ENCODE data around the gene PPDPF.

Gene PPDPF

DNA sequence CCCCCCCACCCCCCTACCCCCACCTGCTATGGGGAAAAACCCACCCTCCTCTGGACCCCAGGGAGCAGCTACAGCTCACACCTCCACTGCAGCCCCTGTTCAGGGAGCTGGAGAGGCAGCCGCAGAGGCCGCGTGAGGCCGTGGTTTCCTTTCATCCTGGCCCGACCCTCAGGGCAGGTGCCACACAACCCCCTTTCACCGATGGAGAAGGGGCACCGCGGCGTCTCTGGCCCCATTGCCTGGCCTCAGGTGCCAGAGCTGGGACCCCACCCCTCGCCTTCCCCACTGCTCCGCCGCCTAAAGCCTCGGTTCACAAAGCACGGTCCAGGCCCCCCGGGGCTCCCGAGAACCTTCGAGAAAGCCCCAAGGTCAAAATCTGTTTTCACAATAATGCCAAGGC, 36.3 kb upstream of the PPDPF start:
- no peak overlapping the region for H3K27ac ChIP-seq (replicated peaks)
- no peak for DNase-seq (ENCODE audit: low read depth in 1 of 2, low spot score in 1 of 2)
- no peak overlapping the region for H3K4me3 ChIP-seq (replicated peaks; ENCODE audit: insufficient read depth, low read length)
- TF ChIP-seq GABPA (IDR thresholded peaks at IDR 0.05; ENCODE audit: low read depth) (no peak), POLR2AphosphoS5 (IDR thresholded peaks at IDR 0.05; ENCODE audit: low read depth) (no peak), SPI1 (IDR thresholded peaks at IDR 0.05; ENCODE audit: borderline replicate concordance, low read depth) (no peak), REST (IDR thresholded peaks at IDR 0.05; ENCODE audit: insufficient replicate concordance, low read depth) (no peak), CTCF (IDR thresholded peaks at IDR 0.05; ENCODE audit: insufficient read depth, low read length) (no peak)
- H3K27me3 ChIP-seq (ENCODE audit: insufficient read depth, poor library complexity, severe bottlenecking), result peaks cover 35% of the 10 kb centered on the region

GRCh38 chr20:63484651-63485403, 35.7 kb upstream of the PPDPF start:
- no peak overlapping the region for H3K4me3 ChIP-seq (replicated peaks; ENCODE audit: insufficient read depth, low read length)
- no peak overlapping the region for H3K27ac ChIP-seq (replicated peaks)
- H3K27me3 ChIP-seq (ENCODE audit: insufficient read depth, poor library complexity, severe bottlenecking), result peaks cover 39% of the 10 kb centered on the region
- no peak for DNase-seq (ENCODE audit: low read depth in 1 of 2, low spot score in 1 of 2)
- TF ChIP-seq CTCF (IDR thresholded peaks at IDR 0.05; ENCODE audit: insufficient read depth, low read length) (no peak), POLR2AphosphoS5 (IDR thresholded peaks at IDR 0.05; ENCODE audit: low read depth) (no peak), GABPA (IDR thresholded peaks at IDR 0.05; ENCODE audit: low read depth) (no peak), SPI1 (IDR thresholded peaks at IDR 0.05; ENCODE audit: borderline replicate concordance, low read depth) (no peak), REST (IDR thresholded peaks at IDR 0.05; ENCODE audit: insufficient replicate concordance, low read depth) (no peak)

GRCh38 chr20:63486300-63486855, 34.2 kb upstream of the PPDPF start:
- TF ChIP-seq REST (IDR thresholded peaks at IDR 0.05; ENCODE audit: insufficient replicate concordance, low read depth), result no peak
- no peak for TF ChIP-seq SPI1 (IDR thresholded peaks at IDR 0.05; ENCODE audit: borderline replicate concordance, low read depth)
- no peak for TF ChIP-seq POLR2AphosphoS5 (IDR thresholded peaks at IDR 0.05; ENCODE audit: low read depth)
- TF ChIP-seq GABPA (IDR thresholded peaks at IDR 0.05; ENCODE audit: low read depth), result no peak
- TF ChIP-seq CTCF (IDR thresholded peaks at IDR 0.05; ENCODE audit: insufficient read depth, low read length), result no peak
- DNase-seq (ENCODE audit: low read depth in 1 of 2, low spot score in 1 of 2), result no peak
- H3K27ac ChIP-seq (replicated peaks), result no peak overlapping the region
- H3K27me3 ChIP-seq (ENCODE audit: insufficient read depth, poor library complexity, severe bottlenecking), result peaks cover 36% of the 10 kb centered on the region
- no peak overlapping the region for H3K4me3 ChIP-seq (replicated peaks; ENCODE audit: insufficient read depth, low read length)

Data from HL-60 (cell line).